Glutamatergic neuron (in vitro differentiated cells): ENCODE results near the gene DRC3. TPM values are rescaled to one million over a fixed set of nuclear protein-coding genes. Genes with fewer than 3 reads are reported as not detected.

Source experiments
- DNase-seq: peaks from one replicate; pipeline ENCODE4 v3.0.0; 2022
- H3K27ac Mint-ChIP-seq: one replicate; pipeline ENCODE4 v1.8.0; 2020; ENCODE audit warnings: mild to moderate bottlenecking, mixed read lengths, inconsistent platforms; ENCODE audit not compliant: unreplicated experiment
- H3K27me3 Mint-ChIP-seq: one replicate; pipeline ENCODE4 v1.8.0; 2020; ENCODE audit warnings: mild to moderate bottlenecking, moderate library complexity, mixed read lengths, inconsistent platforms; ENCODE audit not compliant: unreplicated experiment
- H3K36me3 Mint-ChIP-seq: one replicate; pipeline ENCODE4 v1.8.0; 2020; ENCODE audit warnings: mild to moderate bottlenecking, mixed read lengths, inconsistent platforms; ENCODE audit not compliant: unreplicated experiment
- H3K4me1 Mint-ChIP-seq: one replicate; pipeline ENCODE4 v1.8.0; 2020; ENCODE audit warnings: mild to moderate bottlenecking, low read depth, mixed read lengths, inconsistent platforms; ENCODE audit not compliant: unreplicated experiment
- H3K4me3 Mint-ChIP-seq: one replicate; pipeline ENCODE4 v1.8.0; 2020; ENCODE audit warnings: mild to moderate bottlenecking, mixed read lengths, inconsistent platforms; ENCODE audit not compliant: unreplicated experiment
- H3K9me3 Mint-ChIP-seq: one replicate; pipeline ENCODE4 v1.8.0; 2020; ENCODE audit warnings: mild to moderate bottlenecking, moderate library complexity, mixed read lengths, inconsistent platforms; ENCODE audit not compliant: unreplicated experiment
- total RNA-seq: library from RNA; stranded (reverse); fragmentation: NEBNext Ultra II Directional; extraction: Animal tissue kit (Norgen Biotek cat#: 25700); gene quantifications from one replicate; pipeline ENCODE4 v1.2.1, GENCODE V29; 2021; ENCODE audit not compliant: unreplicated experiment
- TF ChIP-seq, protein P1 (sequence below): fragments of 200-600 bp; sonication (generic); IDR thresholded peaks from one replicate; pipeline ENCODE4 v1.5.0; 2021; ENCODE audit not compliant: partially characterized antibody, unreplicated experiment

Gene DRC3
- total RNA-seq, 1 donor from 2014 or later, result 0.29 TPM

GRCh38 chr17:17979778-17980177 is 7.1 kb downstream of the DRC3 start:
- Mint-ChIP-seq H3K9me3 (no peaks in the 10 kb centered on the region), H3K4me3 (no peak overlapping the region), H3K36me3 (no peaks in the 10 kb centered on the region), H3K27me3 (peaks cover 7% of the 10 kb centered on the region), H3K27ac (no peak overlapping the region), H3K4me1 (peaks cover 5% of the 10 kb centered on the region)
- no peak for DNase-seq
- TF ChIP-seq, protein P1, sequence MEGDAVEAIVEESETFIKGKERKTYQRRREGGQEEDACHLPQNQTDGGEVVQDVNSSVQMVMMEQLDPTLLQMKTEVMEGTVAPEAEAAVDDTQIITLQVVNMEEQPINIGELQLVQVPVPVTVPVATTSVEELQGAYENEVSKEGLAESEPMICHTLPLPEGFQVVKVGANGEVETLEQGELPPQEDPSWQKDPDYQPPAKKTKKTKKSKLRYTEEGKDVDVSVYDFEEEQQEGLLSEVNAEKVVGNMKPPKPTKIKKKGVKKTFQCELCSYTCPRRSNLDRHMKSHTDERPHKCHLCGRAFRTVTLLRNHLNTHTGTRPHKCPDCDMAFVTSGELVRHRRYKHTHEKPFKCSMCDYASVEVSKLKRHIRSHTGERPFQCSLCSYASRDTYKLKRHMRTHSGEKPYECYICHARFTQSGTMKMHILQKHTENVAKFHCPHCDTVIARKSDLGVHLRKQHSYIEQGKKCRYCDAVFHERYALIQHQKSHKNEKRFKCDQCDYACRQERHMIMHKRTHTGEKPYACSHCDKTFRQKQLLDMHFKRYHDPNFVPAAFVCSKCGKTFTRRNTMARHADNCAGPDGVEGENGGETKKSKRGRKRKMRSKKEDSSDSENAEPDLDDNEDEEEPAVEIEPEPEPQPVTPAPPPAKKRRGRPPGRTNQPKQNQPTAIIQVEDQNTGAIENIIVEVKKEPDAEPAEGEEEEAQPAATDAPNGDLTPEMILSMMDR, result no peak

GRCh38 chr17:17981330-17981729 is 8.7 kb downstream of the DRC3 start:
- no peaks in the 10 kb centered on the region for H3K36me3 Mint-ChIP-seq
- no peak for DNase-seq
- H3K27me3 Mint-ChIP-seq, result peaks cover 3% of the 10 kb centered on the region
- H3K9me3 Mint-ChIP-seq, result no peaks in the 10 kb centered on the region
- TF ChIP-seq, protein P1, result no peak
- no peak overlapping the region for H3K4me3 Mint-ChIP-seq
- peaks cover 5% of the 10 kb centered on the region for H3K4me1 Mint-ChIP-seq
- no peak overlapping the region for H3K27ac Mint-ChIP-seq

DNA sequence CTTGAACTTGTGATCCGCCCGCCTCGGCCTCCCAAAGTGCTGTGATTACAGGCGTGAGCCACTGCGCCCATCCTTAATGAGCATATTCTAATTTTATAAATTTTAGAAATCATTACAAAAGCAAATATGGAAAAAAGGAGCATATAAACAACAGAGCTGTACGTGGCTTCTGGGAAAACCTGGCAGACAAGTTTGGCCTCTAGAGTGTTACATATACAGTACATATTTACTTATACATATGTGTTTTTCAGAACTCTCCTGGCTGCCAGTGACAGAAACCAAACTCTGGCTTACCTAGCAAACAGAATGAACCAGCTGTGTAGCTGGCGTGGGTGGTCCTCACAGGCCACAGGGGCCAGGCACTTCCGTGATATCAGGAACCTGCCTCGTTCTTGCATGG is 10.1 kb downstream of the DRC3 start:
- Mint-ChIP-seq H3K9me3 (no peaks in the 10 kb centered on the region), H3K36me3 (no peaks in the 10 kb centered on the region), H3K4me1 (peaks cover 2% of the 10 kb centered on the region), H3K27me3 (peaks cover 3% of the 10 kb centered on the region), H3K4me3 (no peak overlapping the region), H3K27ac (no peak overlapping the region)
- no peak for DNase-seq
- TF ChIP-seq, protein P1, result no peak

- Mint-ChIP-seq H3K27me3 (peaks cover 3% of the 10 kb centered on the region), H3K4me3 (no peak overlapping the region), H3K36me3 (no peaks in the 10 kb centered on the region), H3K27ac (no peak overlapping the region), H3K4me1 (no peaks in the 10 kb centered on the region), H3K9me3 (no peaks in the 10 kb centered on the region)
- TF ChIP-seq, protein P1, result no peak
- DNase-seq, result no peak
Observed at GRCh38 chr17:17983376-17983775, 10.7 kb downstream of the DRC3 start.

DNA sequence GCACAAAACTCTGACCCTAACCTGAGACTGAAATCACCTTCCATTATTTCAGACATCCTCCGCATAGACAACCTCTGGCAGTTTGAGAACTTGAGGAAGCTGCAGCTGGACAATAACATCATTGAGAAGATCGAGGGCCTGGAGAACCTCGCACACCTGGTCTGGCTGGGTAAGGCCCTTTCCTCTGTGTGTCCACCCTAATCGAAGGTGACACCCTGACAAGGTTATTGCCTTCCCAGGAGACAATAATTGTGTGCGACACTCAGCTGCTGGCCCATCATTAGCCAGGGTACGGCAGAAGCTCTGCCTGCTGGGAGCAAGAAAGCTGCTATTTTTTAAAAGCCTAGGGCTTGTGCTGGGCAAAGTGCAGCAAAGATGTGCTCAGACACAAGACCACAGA is 11.1 kb downstream of the DRC3 start:
- Mint-ChIP-seq H3K4me1 (peaks cover 1% of the 10 kb centered on the region), H3K9me3 (no peaks in the 10 kb centered on the region), H3K36me3 (no peaks in the 10 kb centered on the region), H3K27ac (no peak overlapping the region), H3K4me3 (no peak overlapping the region), H3K27me3 (peaks cover 1% of the 10 kb centered on the region)
- TF ChIP-seq, protein P1, result no peak
- no peak for DNase-seq
